HCT116 (cell line): ENCODE measurements around the gene NKAIN4. TPM values are rescaled to one million over a fixed set of nuclear protein-coding genes. Genes with fewer than 3 reads are reported as not detected.
A peak's percentile ranks its signal among the peaks of the same experiment; 100 is the strongest.

Experiments used
- ATAC-seq: fragments of 200-7000 bp; cut with Tn5 transposase; 2 replicates; pipeline ENCODE4 v1.9.1; 2020; ENCODE audit warnings: mild to moderate bottlenecking, moderate library complexity
- BruUV-seq: library from RNA; stranded (reverse); fragments of 400-500 nt; replicated peaks from 2 replicates; lab custom pipeline; 2021; lab: Mats Ljungman, UMichigan
- CTCF ChIA-PET: fragments of 300-600 bp; sonication (Branson Sonifier 250); formaldehyde crosslinking; loops from one replicate; lab custom pipeline; 2021; ENCODE audit warnings: antibody characterized with exemption; lab: Charles Lee
- POLR2A ChIA-PET: fragments of 300-600, 350-600 bp; sonication (Branson Sonifier 250); formaldehyde crosslinking; loops from one replicate; lab custom pipeline; 2021; ENCODE audit warnings: antibody characterized with exemption; lab: Charles Lee
- RAD21 ChIA-PET, 2 experiments: fragments of 300-600 bp; sonication (Branson Sonifier 250); formaldehyde crosslinking; loops; one replicate each; lab custom pipeline; 2023; ENCODE audit warnings: low total read pairs in 2 of 2; ENCODE audit not compliant: uncharacterized antibody in 2 of 2, unreplicated experiment in 2 of 2, low non-redundant PET in 1 of 2; lab: Charles Lee
- DNase-seq: peaks from one replicate; pipeline ENCODE4 v3.0.0-alpha.2; 2010; ENCODE audit warnings: low read depth, low spot score
- H2AFZ ChIP-seq: fragments of 200-600 bp; shearing (Covaris generic), sonication (generic); 2 replicates; pipeline ENCODE4 v1.6.1; 2017; ENCODE audit warnings: low read depth, mixed run types, mixed read lengths, antibody characterized with exemption, low read length; ENCODE audit not compliant: poor library complexity, severe bottlenecking
- H3K27ac ChIP-seq: 2 replicates; pipeline ENCODE4 v1.5.1; 2012; ENCODE audit warnings: low read depth, low read length
- H3K27me3 ChIP-seq: fragments of 200-600 bp; sonication (generic); 2 replicates; pipeline ENCODE4 v1.6.1; 2016; ENCODE audit warnings: mixed run types, low read length, mixed read lengths; ENCODE audit not compliant: insufficient read depth
- H3K36me3 ChIP-seq, 2 experiments: fragments of 200-500 bp in 1 of 2; fragments of 200-600 bp in 1 of 2; sonication (Bioruptor generic) in 1 of 2; sonication (generic) in 1 of 2; 2 replicates each; pipeline versions ENCODE4 v1.5.1 to v1.6.1; 2014 to 2016; ENCODE audit warnings: low read length in 2 of 2, inconsistent platforms in 1 of 2, mixed read lengths in 1 of 2, mixed run types in 1 of 2; ENCODE audit not compliant: insufficient read depth in 2 of 2, control insufficient read depth in 1 of 2
- H3K4me1 ChIP-seq, 2 experiments: fragments of 200-600 bp in 1 of 2; sonication (generic) in 1 of 2; 2 replicates each; pipeline versions ENCODE4 v1.5.1 to v1.6.1; 2012 to 2017; ENCODE audit warnings: low read length in 2 of 2, inconsistent platforms in 1 of 2, mild to moderate bottlenecking in 1 of 2, mixed read lengths in 1 of 2, mixed run types in 1 of 2, moderate library complexity in 1 of 2; ENCODE audit not compliant: insufficient read depth in 2 of 2, control insufficient read depth in 1 of 2
- H3K4me2 ChIP-seq: fragments of 200-600 bp; sonication (generic); 2 replicates; pipeline ENCODE4 v1.6.1; 2017; ENCODE audit warnings: mixed run types, low read length, mixed read lengths
- H3K4me3 ChIP-seq, 2 experiments: fragments of 200-600 bp in 1 of 2; sonication (generic) in 1 of 2; replicated peaks in 1 of 2; 2 replicates each; pipeline ENCODE4 v1.5.1; 2011 to 2016; ENCODE audit warnings: low read length in 2 of 2, control low read depth in 1 of 2, low read depth in 1 of 2, mild to moderate bottlenecking in 1 of 2, mixed read lengths in 1 of 2, mixed run types in 1 of 2
- H3K79me2 ChIP-seq: fragments of 200-600 bp; sonication (generic); 2 replicates; pipeline ENCODE4 v1.6.1; 2017; ENCODE audit warnings: mild to moderate bottlenecking, mixed run types, low read length, moderate library complexity, mixed read lengths; ENCODE audit not compliant: insufficient read depth
- H3K9ac ChIP-seq: fragments of 200-600 bp; sonication (generic); 2 replicates; pipeline ENCODE4 v1.6.1; 2016; ENCODE audit warnings: low read length, mixed read lengths
- H3K9me2 ChIP-seq: fragments of 200-600 bp; sonication (generic), shearing (Covaris generic); 2 replicates; pipeline ENCODE4 v1.6.1; 2017; ENCODE audit warnings: mixed run types, mild to moderate bottlenecking, moderate library complexity; ENCODE audit not compliant: insufficient read depth
- H3K9me3 ChIP-seq, 2 experiments: fragments of 200-500 bp in 1 of 2; fragments of 200-600 bp in 1 of 2; sonication (Bioruptor generic) in 1 of 2; sonication (generic) in 1 of 2; 2 replicates each; pipeline ENCODE4 v1.6.1; 2014 to 2017; ENCODE audit warnings: low read length in 2 of 2, mixed read lengths in 2 of 2, inconsistent platforms in 1 of 2, low read depth in 1 of 2, mild to moderate bottlenecking in 1 of 2, mixed run types in 1 of 2, moderate library complexity in 1 of 2; ENCODE audit not compliant: control insufficient read depth in 1 of 2, insufficient read depth in 1 of 2
- H4K20me1 ChIP-seq: fragments of 200-600 bp; sonication (generic), shearing (Covaris generic); 2 replicates; pipeline ENCODE4 v1.6.1; 2017; ENCODE audit warnings: mixed run types, mild to moderate bottlenecking, moderate library complexity; ENCODE audit not compliant: insufficient read depth
- CBX3 ChIP-seq: IDR thresholded peaks from 2 replicates; pipeline ENCODE4 v1.6.1; 2012; ENCODE audit warnings: low read depth
- CTCF ChIP-seq, 3 experiments: fragments of 200-600 bp in 1 of 3; sonication (generic) in 1 of 3; IDR thresholded peaks in 2 of 3; conservative IDR thresholded peaks in 1 of 3; 2 replicates each; pipeline ENCODE4 v1.5.1; 2012 to 2017; ENCODE audit warnings: low read depth in 2 of 3, low read length in 2 of 3, antibody characterized with exemption in 1 of 3, borderline replicate concordance in 1 of 3, control low read depth in 1 of 3, mild to moderate bottlenecking in 1 of 3, mixed read lengths in 1 of 3, mixed run types in 1 of 3, moderate library complexity in 1 of 3; ENCODE audit not compliant: insufficient read depth in 1 of 3
- EGR1 ChIP-seq: IDR thresholded peaks from 2 replicates; pipeline ENCODE4 v1.6.1; 2012; ENCODE audit warnings: low read depth
- ELF1 ChIP-seq: IDR thresholded peaks from 2 replicates; pipeline ENCODE4 v1.6.1; 2012; ENCODE audit warnings: low read depth, borderline replicate concordance
- EZH2 ChIP-seq: fragments of 200-600 bp; sonication (generic); IDR thresholded peaks from 2 replicates; pipeline ENCODE4 v1.6.1; 2017; ENCODE audit warnings: antibody characterized with exemption, mixed run types
- EZH2phosphoT487 ChIP-seq: fragments of 200-600 bp; IDR thresholded peaks from 2 replicates; pipeline ENCODE4 v1.6.1; 2018; ENCODE audit warnings: antibody characterized with exemption, borderline replicate concordance
- FOSL1 ChIP-seq: IDR thresholded peaks from 2 replicates; pipeline ENCODE4 v1.6.1; 2012; ENCODE audit warnings: low read depth
- JUND ChIP-seq: IDR thresholded peaks from 2 replicates; pipeline ENCODE4 v1.6.1; 2012
- POLR2A ChIP-seq: IDR thresholded peaks from 2 replicates; pipeline ENCODE4 v1.7.0; 2011; ENCODE audit warnings: borderline replicate concordance; ENCODE audit not compliant: insufficient read depth, insufficient read length; ENCODE audit errors: extremely low read depth
- POLR2AphosphoS5 ChIP-seq: IDR thresholded peaks from 2 replicates; pipeline ENCODE4 v1.6.1; 2011; ENCODE audit warnings: mild to moderate bottlenecking, low read depth, low read length, moderate library complexity
- REST ChIP-seq: IDR thresholded peaks from 2 replicates; pipeline ENCODE4 v1.6.1; 2012; ENCODE audit warnings: low read depth
- SIN3A ChIP-seq: IDR thresholded peaks from 2 replicates; pipeline ENCODE4 v1.6.1; 2012; ENCODE audit warnings: low read depth
- TCF7L2 ChIP-seq: IDR thresholded peaks from 2 replicates; pipeline ENCODE4 v1.7.0; 2011; ENCODE audit warnings: borderline replicate concordance, inconsistent platforms; ENCODE audit not compliant: insufficient read depth, insufficient read length; ENCODE audit errors: extremely low read depth
- YY1 ChIP-seq: IDR thresholded peaks from 2 replicates; pipeline ENCODE4 v1.6.1; 2011; ENCODE audit warnings: low read length, low read depth, moderate library complexity, mild to moderate bottlenecking; ENCODE audit not compliant: insufficient replicate concordance; ENCODE audit errors: extremely low read depth
- ZFX ChIP-seq: fragments of 450-650 bp; IDR thresholded peaks from 2 replicates; pipeline ENCODE4 v1.6.1; 2017
- ZNF274 ChIP-seq: fragments of 200-500 bp; sonication (Bioruptor generic); IDR thresholded peaks from 2 replicates; pipeline ENCODE4 v1.6.1; 2014; ENCODE audit warnings: mild to moderate bottlenecking, low read depth, low read length, inconsistent platforms
- intact Hi-C: fragments of 100-400 bp; cut with micrococcal nuclease; formaldehyde crosslinking; loops from 2 replicates; pipeline ENCODE4 v1.10.0; 2022
- total RNA-seq: library from RNA; stranded (reverse); gene quantifications from one replicate; pipeline ENCODE4 v1.2.1, GENCODE V29; 2021; ENCODE audit not compliant: unreplicated experiment

NKAIN4 gene
- total RNA-seq, 1 experiment from 2014 or later: not detected

- ChIA-PET POLR2A (interaction anchor here (1.4 kb wide), 1 partner anchor 24 kb away, joined by 3 read pairs; no protein-coding TSS in a partner anchor), RAD21 (interaction anchor here in 1 of 2 experiments (0.6 kb wide), 1 partner anchor 50 kb away, joined by 5 read pairs; no protein-coding TSS in a partner anchor), CTCF (interaction anchor here (0.7 to 2.5 kb wide), 6 partner anchors 8 to 218 kb away, joined by 3 to 9 read pairs (median 4); no protein-coding TSS in a partner anchor)
- Histone ChIP-seq H3K27me3 (no peaks in the 10 kb centered on the region), H4K20me1 (peaks cover 6% of the 10 kb centered on the region; the same call in 1 of the 2 replicates), H3K4me1 (peaks cover 14 to 27% of the 10 kb centered on the region in 2 experiments), H3K27ac (peak overlapping the region; percentile 9; the same call in 1 of the 2 replicates), H3K9me3 (no peaks in the 10 kb centered on the region), H3K9me2 (no peaks in the 10 kb centered on the region), H3K9ac (0 out of 2 replicates have a peak overlapping the region, but pooled peaks have one; percentile 23), H2AFZ (no peak overlapping the region), H3K36me3 (peaks cover 0 to 9% of the 10 kb centered on the region in 2 experiments; a peak in 3 of 4 replicates), H3K4me2 (peak overlapping the region; percentile 57), H3K4me3 (0 out of 4 replicates have a peak overlapping the region, but pooled peaks of 1 of the 2 experiments have one; percentile 4), H3K79me2 (peaks cover 12% of the 10 kb centered on the region)
- intact Hi-C loops: no loop called here
- TF ChIP-seq POLR2AphosphoS5: no peak
- no peak for TF ChIP-seq EGR1
- TF ChIP-seq EZH2: no peak
- no peak for TF ChIP-seq TCF7L2
- no peak for TF ChIP-seq CBX3
- no peak for TF ChIP-seq ZFX
- TF ChIP-seq JUND: no peak
- no peak for TF ChIP-seq POLR2A
- TF ChIP-seq FOSL1: no peak
- TF ChIP-seq REST: no peak
- no peak for TF ChIP-seq YY1
- no peak for TF ChIP-seq ZNF274
- no peak for TF ChIP-seq SIN3A
- TF ChIP-seq ELF1: no peak
- no peak for TF ChIP-seq EZH2phosphoT487
- TF ChIP-seq CTCF (IDR thresholded peaks at IDR 0.05 in 2 of 3, conservative IDR thresholded peaks at IDR 0.05 in 1 of 3; ENCODE audit: borderline replicate concordance in 1 of 3, insufficient read depth in 1 of 3, low read depth in 2 of 3, low read length in 2 of 3): no peak
- DNase-seq (no peak), ATAC-seq (peak; percentile 9)
- BruUV-seq: no TSS peak
Observed at GRCh38 chr20:63190828-63191227, 63.4 kb downstream of the NKAIN4 start.
